ENCODE data around the gene MRPL45.

The MRPL45 gene

GRCh38 chr17:38325221-38325851 is 28.4 kb downstream of the MRPL45 start:
- no peak for DNase-seq (ENCODE audit: low read depth, low spot score)

- no peak for DNase-seq (ENCODE audit: low read depth, low spot score)
Observed at GRCh38 chr17:38326996-38327792, 30.2 kb downstream of the MRPL45 start.

- DNase-seq (ENCODE audit: low read depth, low spot score) = no peak
Observed at GRCh38 chr17:38327936-38328335, 31.0 kb downstream of the MRPL45 start.

- DNase-seq (ENCODE audit: low read depth, low spot score) = no peak
Observed at GRCh38 chr17:38328620-38329019, 31.7 kb downstream of the MRPL45 start.

- no peak for DNase-seq (ENCODE audit: low read depth, low spot score)
Observed at GRCh38 chr17:38329284-38329683, 32.3 kb downstream of the MRPL45 start.

- DNase-seq (ENCODE audit: low read depth, low spot score) = no peak
Observed at GRCh38 chr17:38329808-38330730, 33.1 kb downstream of the MRPL45 start.

- no peak for DNase-seq (ENCODE audit: low read depth, low spot score)
Observed at GRCh38 chr17:38330941-38331411, 34.0 kb downstream of the MRPL45 start.

GRCh38 chr17:38332735-38333134 is 35.8 kb downstream of the MRPL45 start:
- no peak for DNase-seq (ENCODE audit: low read depth, low spot score)

- no peak for DNase-seq (ENCODE audit: low read depth, low spot score)
Observed at GRCh38 chr17:38333635-38334295, 36.8 kb downstream of the MRPL45 start.

- DNase-seq (ENCODE audit: low read depth, low spot score) = no peak
Observed at GRCh38 chr17:38334480-38335364, 37.8 kb downstream of the MRPL45 start.

- no peak for DNase-seq (ENCODE audit: low read depth, low spot score)
Observed at GRCh38 chr17:38336838-38337237, 39.9 kb downstream of the MRPL45 start.

- DNase-seq (ENCODE audit: low read depth, low spot score) = no peak
Observed at GRCh38 chr17:38338053-38338452, 41.1 kb downstream of the MRPL45 start.

GRCh38 chr17:38338535-38338934 is 41.6 kb downstream of the MRPL45 start:
- DNase-seq (ENCODE audit: low read depth, low spot score) = no peak

GRCh38 chr17:38339891-38340290 is 42.9 kb downstream of the MRPL45 start:
- DNase-seq (ENCODE audit: low read depth, low spot score) = no peak

GRCh38 chr17:38341035-38341721 is 44.2 kb downstream of the MRPL45 start:
- no peak for DNase-seq (ENCODE audit: low read depth, low spot score)

GRCh38 chr17:38342886-38343607 is 46.1 kb downstream of the MRPL45 start:
- DNase-seq (ENCODE audit: low read depth, low spot score) = no peak

GRCh38 chr17:38343608-38344419 is 46.8 kb downstream of the MRPL45 start, which contains the start of gene GPR179:
Gene GPR179 (minus strand): TSS chr17:38343956. CDS start chr17:38343789, 167 bp downstream.
- no peak for DNase-seq (ENCODE audit: low read depth, low spot score)

GRCh38 chr17:38344420-38344745 is 47.4 kb downstream of the MRPL45 start:
- DNase-seq (ENCODE audit: low read depth, low spot score) = no peak

Data from smooth muscle cell of the brain vasculature (primary cell).